Spinal cord (tissue), 10 donors: ENCODE data around the gene ISOC2. TPM values are rescaled to one million over a fixed set of nuclear protein-coding genes. Genes with fewer than 3 reads are reported as not detected.

ENCODE experiments used
- DNase-seq, 6 donors: peaks; one replicate each; pipeline versions ENCODE4 v3.0.0 to v3.0.0-alpha.2; 2013 to 2015; ENCODE audit warnings: low spot score in 6 of 6, low read depth in 4 of 6
- H3K27ac ChIP-seq: one replicate; pipeline ENCODE4 v1.5.1; 2013; ENCODE audit warnings: low read depth, low read length, control low read depth
- H3K27me3 ChIP-seq: one replicate; pipeline ENCODE4 v1.6.1; 2013; ENCODE audit warnings: low read length; ENCODE audit not compliant: control insufficient read depth, insufficient read depth
- H3K36me3 ChIP-seq: one replicate; pipeline ENCODE4 v1.6.1; 2013; ENCODE audit warnings: low read length; ENCODE audit not compliant: control insufficient read depth, insufficient read depth
- H3K4me1 ChIP-seq: one replicate; pipeline ENCODE4 v1.6.1; 2013; ENCODE audit warnings: low read length; ENCODE audit not compliant: control insufficient read depth, insufficient read depth
- H3K4me3 ChIP-seq: one replicate; pipeline ENCODE4 v1.5.1; 2013; ENCODE audit warnings: low read depth, low read length, control low read depth
- H3K9me3 ChIP-seq: one replicate; pipeline ENCODE4 v1.6.1; 2013; ENCODE audit warnings: low read length; ENCODE audit not compliant: control insufficient read depth, insufficient read depth
- WGBS: methylation state at CpG from one replicate; pipeline ENCODE4 v1.1.5; 2013; ENCODE audit warnings: missing lambda C conversion rate; ENCODE audit not compliant: insufficient coverage; 5-methylcytosine and 5-hydroxymethylcytosine counted together
- long read RNA-seq, 4 donors: transcript quantifications; one replicate each; lab custom pipeline, GENCODE V29; 2026
- polyA plus RNA-seq, 2 donors: library from polyadenylated mRNA; unstranded; fragments of 120-200 nt; gene quantifications; one replicate each; pipeline ENCODE4 v1.2.1, GENCODE V29; 2013; ENCODE audit not compliant: insufficient read length in 2 of 2
- total RNA-seq, 2 donors: library from RNA; depleted of rRNA in 1 of 2; stranded (reverse); fragments of 120-200 nt in 1 of 2; fragments of >200 nt in 1 of 2; gene quantifications; one replicate each; pipeline versions ENCODE4 v1.2.3 to v1.2.4, GENCODE V29; 2013 to 2014
- donor health status: healthy.

ISOC2 gene
- 10 to 100 TPM; 30.3 to 59.3 TPM for total RNA-seq
- 10 to 100 TPM; 60.2 to 65.1 TPM for polyA plus RNA-seq
- long read RNA-seq, donor 1, transcript ISOC2-203 (5 exons, 1,566 nt): minor isoform, 7 of 69 reads
- long read RNA-seq, donor 1, transcript ISOC2-202 (6 exons, 998 nt): major isoform, 33 of 69 reads
- long read RNA-seq, donor 1, partial matches to known transcripts: 25 of 69 reads
- long read RNA-seq, donor 1, other reads (novel, unspliced or antisense): 0 of 69 reads
- long read RNA-seq, donor 2, transcript ISOC2-202 (6 exons, 998 nt): major isoform, 9 of 13 reads
- long read RNA-seq, donor 2, partial matches to known transcripts: 0 of 13 reads
- long read RNA-seq, donor 2, other reads (novel, unspliced or antisense): 0 of 13 reads
- long read RNA-seq, donor 3, transcript ISOC2-202 (6 exons, 998 nt): major isoform, 11 of 16 reads
- long read RNA-seq, donor 3, partial matches to known transcripts: 0 of 16 reads
- long read RNA-seq, donor 3, other reads (novel, unspliced or antisense): 0 of 16 reads
- long read RNA-seq, donor 4, transcript ISOC2-202 (6 exons, 998 nt): major isoform, 31 of 53 reads
- long read RNA-seq, donor 4, transcript ISOC2-203 (5 exons, 1,566 nt): minor isoform, 5 of 53 reads
- long read RNA-seq, donor 4, partial matches to known transcripts: 13 of 53 reads
- long read RNA-seq, donor 4, other reads (novel, unspliced or antisense): 0 of 53 reads

GRCh38 chr19:55461259-55461973 is at the start of gene ISOC2:
TSS of gene ISOC2 (minus strand) at chr19:55461642. CDS start at chr19:55456486, 5,156 bp downstream.
- DNase-seq: peak; percentile 95 to 100 (median 100)
- under 1% methylated on average over 54 of the region's 54 CpGs for WGBS
- Histone ChIP-seq H3K9me3 (no peaks in the 10 kb centered on the region), H3K4me3 (peak within 1 kb of the TSS; percentile 92), H3K4me1 (peaks cover 30% of the 10 kb centered on the region), H3K27ac (peak within 1 kb of the TSS; percentile 90), H3K27me3 (no peaks in the 10 kb centered on the region), H3K36me3 (peaks cover 8% of the 10 kb centered on the region)

- H3K9me3 ChIP-seq: no peaks in the 10 kb centered on the region
- H3K4me3 ChIP-seq: no peak overlapping the region
- H3K4me1 ChIP-seq: peaks cover 14% of the 10 kb centered on the region
- WGBS: 80% methylated on average over 10 of the region's 10 CpGs
- H3K27me3 ChIP-seq: no peaks in the 10 kb centered on the region
- H3K27ac ChIP-seq: no peak overlapping the region
- no peak for DNase-seq
- H3K36me3 ChIP-seq: no peaks in the 10 kb centered on the region
Measured at GRCh38 chr19:55508120-55508519, 46.7 kb upstream of the ISOC2 start.

GRCh38 chr19:55504981-55505380 is 43.5 kb upstream of the ISOC2 start:
- DNase-seq: no peak
- WGBS: 89% methylated on average over 10 of the region's 11 CpGs
- no peaks in the 10 kb centered on the region for H3K9me3 ChIP-seq
- H3K36me3 ChIP-seq: peaks cover 6% of the 10 kb centered on the region
- H3K27ac ChIP-seq: no peak overlapping the region
- no peaks in the 10 kb centered on the region for H3K27me3 ChIP-seq
- no peak overlapping the region for H3K4me3 ChIP-seq
- peaks cover 15% of the 10 kb centered on the region for H3K4me1 ChIP-seq

GRCh38 chr19:55504252-55504603 is 42.8 kb upstream of the ISOC2 start:
- Histone ChIP-seq H3K27ac (no peak overlapping the region), H3K27me3 (no peaks in the 10 kb centered on the region), H3K4me1 (peaks cover 15% of the 10 kb centered on the region), H3K36me3 (peaks cover 8% of the 10 kb centered on the region), H3K9me3 (no peaks in the 10 kb centered on the region), H3K4me3 (no peak overlapping the region)
- 28% methylated on average over 11 of the region's 13 CpGs for WGBS
- DNase-seq: no peak

GRCh38 chr19:55503502-55504251 is 42.2 kb upstream of the ISOC2 start:
- no peaks in the 10 kb centered on the region for H3K9me3 ChIP-seq
- 8% methylated on average over 64 of the region's 64 CpGs for WGBS
- peak; percentile 78 to 97 (median 86) for DNase-seq
- H3K4me3 ChIP-seq: peak overlapping the region; percentile 46
- peak overlapping the region; percentile 52 for H3K27ac ChIP-seq
- H3K27me3 ChIP-seq: no peaks in the 10 kb centered on the region
- H3K4me1 ChIP-seq: peaks cover 15% of the 10 kb centered on the region
- peaks cover 8% of the 10 kb centered on the region for H3K36me3 ChIP-seq

- 80% methylated on average over 17 of the region's 17 CpGs for WGBS
- peaks cover 15% of the 10 kb centered on the region for H3K4me1 ChIP-seq
- no peak overlapping the region for H3K4me3 ChIP-seq
- peaks cover 8% of the 10 kb centered on the region for H3K36me3 ChIP-seq
- H3K27me3 ChIP-seq: no peaks in the 10 kb centered on the region
- no peak for DNase-seq
- no peaks in the 10 kb centered on the region for H3K9me3 ChIP-seq
- H3K27ac ChIP-seq: no peak overlapping the region
Measured at GRCh38 chr19:55503157-55503501, 41.7 kb upstream of the ISOC2 start.

- Histone ChIP-seq H3K36me3 (peaks cover 8% of the 10 kb centered on the region), H3K4me3 (no peak overlapping the region), H3K4me1 (peaks cover 15% of the 10 kb centered on the region), H3K27me3 (no peaks in the 10 kb centered on the region), H3K27ac (no peak overlapping the region), H3K9me3 (no peaks in the 10 kb centered on the region)
- WGBS: 95% methylated on average over 9 of the region's 9 CpGs
- DNase-seq: no peak
Measured at GRCh38 chr19:55502197-55502952, 40.9 kb upstream of the ISOC2 start.

- no peak overlapping the region for H3K4me3 ChIP-seq
- DNase-seq: no peak
- no peak overlapping the region for H3K27ac ChIP-seq
- H3K36me3 ChIP-seq: peaks cover 8% of the 10 kb centered on the region
- 93% methylated on average over 19 of the region's 26 CpGs for WGBS
- H3K27me3 ChIP-seq: no peaks in the 10 kb centered on the region
- H3K9me3 ChIP-seq: no peaks in the 10 kb centered on the region
- peaks cover 15% of the 10 kb centered on the region for H3K4me1 ChIP-seq
Measured at GRCh38 chr19:55500368-55500952, 39.0 kb upstream of the ISOC2 start.
